Kasumi-1 (cell line): Measurements from ENCODE around the gene GDNF.
"Not testable (repeated sequence)": the region's sequence is repeated elsewhere in the genome, so short reads cannot be mapped to it uniquely, and the experiment has no call there.

Experiments used
- DNase-seq, 2 experiments: peaks; one replicate each; lab custom pipeline; 2025; lab: John Stamatoyannopoulos, UW

GDNF gene

GRCh38 chr5:37839407-37840052, at the start of gene GDNF:
TSS of gene GDNF (minus strand) at chr5:37840041. CDS start at chr5:37834796, 5,245 bp downstream.
- peak; percentile 16 to 39 for DNase-seq

- DNase-seq = no peak
Observed at GRCh38 chr5:37888476-37888875, 48.6 kb upstream of the GDNF start.

GRCh38 chr5:37886242-37886905, 46.5 kb upstream of the GDNF start:
- no peak for DNase-seq

GRCh38 chr5:37882636-37883035, 42.8 kb upstream of the GDNF start:
- DNase-seq = no peak

- DNase-seq = no peak
Observed at GRCh38 chr5:37881359-37881758, 41.5 kb upstream of the GDNF start.

- DNase-seq = no peak
Observed at GRCh38 chr5:37876943-37877342, 37.1 kb upstream of the GDNF start.

- DNase-seq = no peak
Observed at GRCh38 chr5:37876245-37876644, 36.4 kb upstream of the GDNF start.

- DNase-seq = no peak
Observed at GRCh38 chr5:37875051-37875787, 35.4 kb upstream of the GDNF start.

GRCh38 chr5:37873988-37874387, 34.1 kb upstream of the GDNF start:
- DNase-seq = no peak

GRCh38 chr5:37871023-37871815, 31.4 kb upstream of the GDNF start:
- DNase-seq = no peak

- DNase-seq = no peak
Observed at GRCh38 chr5:37869216-37869615, 29.4 kb upstream of the GDNF start.

GRCh38 chr5:37867654-37868053, 27.8 kb upstream of the GDNF start:
- DNase-seq = no peak

GRCh38 chr5:37862907-37863306, 23.1 kb upstream of the GDNF start:
- not testable (repeated sequence) for DNase-seq

GRCh38 chr5:37860206-37860605, 20.4 kb upstream of the GDNF start:
- DNase-seq = no peak

- DNase-seq = peak; percentile 37 to 58
Observed at GRCh38 chr5:37859805-37860204, 20.0 kb upstream of the GDNF start.

- no peak for DNase-seq
Observed at GRCh38 chr5:37858250-37858649, 18.4 kb upstream of the GDNF start.

- no peak for DNase-seq
Observed at GRCh38 chr5:37857696-37858095, 17.9 kb upstream of the GDNF start.

GRCh38 chr5:37855438-37855837, 15.6 kb upstream of the GDNF start:
- no peak for DNase-seq

GRCh38 chr5:37851305-37851704, 11.5 kb upstream of the GDNF start:
- no peak for DNase-seq

- DNase-seq = no peak
Observed at GRCh38 chr5:37850226-37850865, 10.5 kb upstream of the GDNF start.

GRCh38 chr5:37849641-37850040, 9.8 kb upstream of the GDNF start:
- no peak for DNase-seq

GRCh38 chr5:37847978-37848425, 8.2 kb upstream of the GDNF start:
- no peak for DNase-seq
